Esophagus (tissue), 2 donors: ENCODE measurements around the gene EIF3C. TPM values are rescaled to one million over a fixed set of nuclear protein-coding genes. Genes with fewer than 3 reads are reported as not detected.
"Not testable (repeated sequence)": the region's sequence is repeated elsewhere in the genome, so short reads cannot be mapped to it uniquely, and the experiment has no call there.

ENCODE experiments used
- H3K27ac ChIP-seq, 2 donors: one replicate each; pipeline ENCODE4 v1.5.1; 2013; ENCODE audit warnings: low read depth in 2 of 2, mild to moderate bottlenecking in 2 of 2, inconsistent platforms in 1 of 2, low read length in 1 of 2, moderate library complexity in 1 of 2
- H3K27me3 ChIP-seq, 2 donors: one replicate each; pipeline ENCODE4 v1.6.1; 2013; ENCODE audit warnings: low read length in 2 of 2, control low read depth in 1 of 2, mild to moderate bottlenecking in 1 of 2; ENCODE audit not compliant: insufficient read depth in 2 of 2, control insufficient read depth in 1 of 2
- H3K36me3 ChIP-seq, 2 donors: one replicate each; pipeline ENCODE4 v1.6.1; 2013; ENCODE audit warnings: low read length in 1 of 2; ENCODE audit not compliant: control insufficient read depth in 2 of 2, insufficient read depth in 2 of 2
- H3K4me1 ChIP-seq, 2 donors: one replicate each; pipeline ENCODE4 v1.6.1; 2013; ENCODE audit warnings: low read length in 1 of 2; ENCODE audit not compliant: control insufficient read depth in 2 of 2, insufficient read depth in 2 of 2
- H3K4me3 ChIP-seq, 2 donors: one replicate each; pipeline ENCODE4 v1.5.1; 2013; ENCODE audit warnings: low read length in 2 of 2, mild to moderate bottlenecking in 2 of 2, low read depth in 1 of 2, moderate library complexity in 1 of 2
- H3K9me3 ChIP-seq, 2 donors: one replicate each; pipeline ENCODE4 v1.6.1; 2013; ENCODE audit warnings: mild to moderate bottlenecking in 2 of 2, low read depth in 1 of 2, low read length in 1 of 2, moderate library complexity in 1 of 2; ENCODE audit not compliant: control insufficient read depth in 2 of 2, insufficient read depth in 1 of 2
- WGBS, 2 donors: extraction: QIAGEN DNeasy Blood & Tissue Kit; methylation state at CpG; one replicate each; pipeline ENCODE4 v1.1.7; 2013; 5-methylcytosine and 5-hydroxymethylcytosine counted together
- polyA plus RNA-seq, 2 donors: library from polyadenylated mRNA; stranded (reverse); fragments of 200-250 nt; gene quantifications; one replicate each; pipeline ENCODE4 v1.2.3, GENCODE V29; 2013
- donor health status: healthy with polysubstance abuse.
- donor health status: Bipolar disorder and iron deficiency.

The EIF3C gene, protein sequence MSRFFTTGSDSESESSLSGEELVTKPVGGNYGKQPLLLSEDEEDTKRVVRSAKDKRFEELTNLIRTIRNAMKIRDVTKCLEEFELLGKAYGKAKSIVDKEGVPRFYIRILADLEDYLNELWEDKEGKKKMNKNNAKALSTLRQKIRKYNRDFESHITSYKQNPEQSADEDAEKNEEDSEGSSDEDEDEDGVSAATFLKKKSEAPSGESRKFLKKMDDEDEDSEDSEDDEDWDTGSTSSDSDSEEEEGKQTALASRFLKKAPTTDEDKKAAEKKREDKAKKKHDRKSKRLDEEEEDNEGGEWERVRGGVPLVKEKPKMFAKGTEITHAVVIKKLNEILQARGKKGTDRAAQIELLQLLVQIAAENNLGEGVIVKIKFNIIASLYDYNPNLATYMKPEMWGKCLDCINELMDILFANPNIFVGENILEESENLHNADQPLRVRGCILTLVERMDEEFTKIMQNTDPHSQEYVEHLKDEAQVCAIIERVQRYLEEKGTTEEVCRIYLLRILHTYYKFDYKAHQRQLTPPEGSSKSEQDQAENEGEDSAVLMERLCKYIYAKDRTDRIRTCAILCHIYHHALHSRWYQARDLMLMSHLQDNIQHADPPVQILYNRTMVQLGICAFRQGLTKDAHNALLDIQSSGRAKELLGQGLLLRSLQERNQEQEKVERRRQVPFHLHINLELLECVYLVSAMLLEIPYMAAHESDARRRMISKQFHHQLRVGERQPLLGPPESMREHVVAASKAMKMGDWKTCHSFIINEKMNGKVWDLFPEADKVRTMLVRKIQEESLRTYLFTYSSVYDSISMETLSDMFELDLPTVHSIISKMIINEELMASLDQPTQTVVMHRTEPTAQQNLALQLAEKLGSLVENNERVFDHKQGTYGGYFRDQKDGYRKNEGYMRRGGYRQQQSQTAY
- polyA plus RNA-seq, result 100 to 1,000 TPM; 303 to 630 TPM

DNA sequence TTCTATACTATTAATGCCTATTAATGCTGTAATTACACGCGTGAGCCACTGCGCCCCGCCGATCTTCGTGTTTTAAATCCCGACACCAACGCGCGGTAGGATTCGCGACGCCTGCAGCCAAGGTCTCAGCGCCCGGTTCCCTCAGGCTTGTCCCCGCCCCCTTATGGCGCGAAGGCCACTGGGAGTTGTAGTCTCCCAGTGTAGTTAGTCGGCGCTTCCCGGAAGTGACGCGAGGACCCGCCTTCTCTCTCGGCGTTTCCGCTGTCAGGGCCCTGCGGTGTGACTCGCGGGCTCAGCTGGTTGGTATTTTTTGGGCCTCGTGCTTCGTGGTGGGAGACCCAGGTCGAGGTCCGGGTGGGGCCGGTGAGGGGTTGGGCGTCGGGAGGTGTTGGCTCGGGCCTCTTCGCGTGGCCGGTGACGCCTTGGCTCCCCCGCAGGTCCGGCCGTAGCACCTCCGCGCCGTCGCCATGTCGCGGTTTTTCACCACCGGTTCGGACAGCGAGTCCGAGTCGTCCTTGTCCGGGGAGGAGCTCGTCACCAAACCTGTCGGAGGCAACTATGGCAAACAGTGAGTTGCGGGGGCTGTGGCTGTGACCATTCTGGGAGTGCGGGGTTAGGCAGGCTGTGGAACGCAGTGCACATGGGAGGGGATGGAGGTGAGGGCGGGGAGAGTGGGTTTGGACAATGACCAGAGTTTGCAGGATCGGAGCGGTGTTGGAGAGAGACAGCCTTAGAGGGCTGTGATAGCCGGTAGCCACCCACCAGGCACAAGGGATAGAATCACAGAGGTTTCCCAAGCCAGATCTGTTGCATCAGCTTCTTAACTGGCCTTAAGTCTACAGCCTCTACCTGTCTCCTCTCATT, at the start of gene EIF3C:
Gene EIF3C, plus strand, starts transcription at position 245 of the 864 bp plus-strand sequence. Its CDS starts 223 bp downstream, at position 468.
- not testable (repeated sequence) for H3K27ac ChIP-seq, H3K4me3 ChIP-seq, H3K27me3 ChIP-seq, H3K9me3 ChIP-seq, H3K4me1 ChIP-seq, H3K36me3 ChIP-seq
- WGBS, 2 donors, result no CpG with 5 or more reads among the region's 66 CpGs

DNA sequence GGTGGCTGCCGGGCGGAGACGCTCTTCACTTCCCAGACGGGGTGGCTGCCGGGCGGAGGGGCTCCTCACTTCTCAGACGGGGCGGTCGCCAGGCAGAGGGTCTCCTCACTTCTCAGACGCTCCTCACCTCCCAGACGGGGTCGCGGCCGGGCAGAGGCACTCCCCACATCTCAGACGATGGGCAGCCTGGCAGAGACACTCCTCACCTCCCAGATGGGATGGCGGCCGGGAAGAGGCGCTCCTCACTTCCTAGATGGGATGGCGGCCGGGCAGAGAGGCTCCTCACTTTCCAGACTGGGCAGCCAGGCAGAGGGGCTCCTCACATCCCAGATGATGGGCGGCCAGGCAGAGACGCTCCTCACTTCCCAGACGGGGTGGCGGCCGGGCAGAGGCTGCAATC, 45.0 kb upstream of the EIF3C start:
- H3K4me1 ChIP-seq, H3K36me3 ChIP-seq, H3K4me3 ChIP-seq, H3K9me3 ChIP-seq, H3K27ac ChIP-seq, H3K27me3 ChIP-seq: not testable (repeated sequence)
- WGBS, 2 donors, result 91% methylated on average over 9 to 17 of the region's 25 CpGs

DNA sequence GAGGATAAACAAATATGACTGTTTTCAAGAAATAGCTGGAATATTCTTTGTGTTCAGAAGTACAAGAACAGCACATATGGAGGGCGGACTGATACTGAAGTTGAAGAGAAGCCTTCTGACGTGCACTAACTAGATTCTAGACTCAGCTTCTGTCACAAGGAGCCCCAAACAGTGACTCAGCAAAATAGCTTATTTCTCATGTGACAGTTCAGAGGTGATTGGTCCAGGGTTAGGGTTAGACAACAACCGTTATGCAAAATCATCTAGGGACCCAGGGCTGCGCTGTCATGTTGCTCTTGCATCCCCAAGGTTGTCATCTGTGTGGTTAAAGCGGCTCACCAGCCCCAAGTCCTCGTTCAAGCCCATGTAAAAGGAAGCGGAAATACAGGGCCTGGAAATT, 43.8 kb upstream of the EIF3C start:
- H3K9me3 ChIP-seq, H3K27me3 ChIP-seq, H3K27ac ChIP-seq, H3K36me3 ChIP-seq, H3K4me3 ChIP-seq, H3K4me1 ChIP-seq: not testable (repeated sequence)
- WGBS, 2 donors, result no CpG with 5 or more reads among the region's 7 CpGs

DNA sequence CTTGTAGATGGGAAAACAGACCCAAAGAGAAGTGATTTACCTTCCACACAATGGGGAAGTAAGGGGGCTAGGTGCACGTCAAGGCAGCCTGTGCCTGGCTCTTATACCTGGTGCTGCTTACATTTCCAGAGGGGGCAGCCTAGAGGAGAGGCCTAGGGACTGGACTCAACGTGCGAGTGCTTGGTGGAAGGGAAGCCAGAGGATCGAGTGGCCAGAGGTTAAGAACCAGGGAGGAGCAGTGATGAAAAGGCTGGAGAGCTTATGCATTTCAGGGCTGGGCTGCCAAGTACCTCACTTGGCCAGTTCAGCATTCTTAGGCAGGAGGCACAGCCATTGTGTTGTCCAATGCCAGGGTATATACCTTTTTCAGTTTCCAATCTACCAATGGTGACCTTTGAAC, 43.1 kb upstream of the EIF3C start:
- WGBS, 2 donors, result no CpG with 5 or more reads among the region's 4 CpGs
- not testable (repeated sequence) for H3K36me3 ChIP-seq, H3K9me3 ChIP-seq

DNA sequence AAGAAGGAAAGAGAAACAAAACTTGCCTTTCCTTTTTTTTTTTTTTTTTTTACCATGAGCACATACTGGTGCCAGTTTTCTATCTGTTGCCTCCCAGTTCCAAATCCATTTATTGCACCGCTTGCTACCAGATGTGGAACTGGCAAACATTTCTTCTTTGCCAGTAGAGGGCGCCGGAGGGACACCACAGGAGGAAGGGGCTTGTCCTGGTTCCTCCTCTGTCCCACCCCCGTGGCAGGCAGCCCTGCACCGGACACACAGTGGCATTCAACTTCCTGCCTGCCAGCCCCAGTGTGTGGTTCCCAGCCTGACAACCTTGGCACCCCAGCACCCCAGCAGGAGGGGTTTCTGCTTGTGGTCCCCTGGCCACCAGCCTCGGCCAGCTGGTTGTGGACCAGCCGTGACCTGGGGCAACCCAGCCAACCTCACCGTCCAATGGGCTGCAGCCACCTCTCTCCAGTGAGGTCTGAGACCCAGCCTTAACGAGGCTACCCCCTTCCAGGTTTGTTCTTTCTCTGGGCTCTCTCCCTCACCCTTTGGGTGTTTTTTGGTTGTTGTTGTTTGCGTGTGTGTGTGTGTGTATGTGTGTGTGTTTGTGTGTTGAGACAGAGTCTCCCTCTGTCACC, 22.8 kb upstream of the EIF3C start:
- H3K36me3 ChIP-seq, H3K27me3 ChIP-seq, H3K27ac ChIP-seq, H3K9me3 ChIP-seq, H3K4me3 ChIP-seq, H3K4me1 ChIP-seq: not testable (repeated sequence)
- WGBS, 2 donors, result 56 to 93% methylated on average over 1 of the region's 10 CpGs

More for the DNA sequence above, 43.1 kb upstream of the EIF3C start:
- H3K27ac ChIP-seq, H3K27me3 ChIP-seq, H3K4me1 ChIP-seq, H3K4me3 ChIP-seq: not testable (repeated sequence)

DNA sequence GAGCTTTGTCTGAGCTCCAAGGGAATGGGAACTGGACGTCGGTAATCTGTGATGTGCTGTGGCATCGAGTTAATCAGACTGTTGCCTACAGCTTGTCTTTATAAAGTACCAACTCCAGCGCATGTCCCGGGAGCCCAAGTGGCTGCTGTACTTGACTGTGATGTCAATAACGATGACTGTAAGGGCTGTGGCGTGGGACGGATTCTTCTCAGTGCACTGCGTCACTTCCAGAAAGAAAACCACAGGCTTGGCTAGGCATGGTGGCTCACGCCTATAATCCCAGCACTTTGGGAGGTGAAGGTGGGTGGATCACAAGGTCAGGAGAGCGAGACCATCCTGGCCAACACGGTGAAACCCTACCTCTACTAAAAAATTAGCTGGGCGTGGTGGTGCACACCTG, 21.8 kb upstream of the EIF3C start:
- H3K27ac ChIP-seq, H3K9me3 ChIP-seq, H3K4me3 ChIP-seq, H3K27me3 ChIP-seq, H3K4me1 ChIP-seq, H3K36me3 ChIP-seq: not testable (repeated sequence)
- 72 to 80% methylated on average over 3 of the region's 13 CpGs for WGBS, 2 donors

DNA sequence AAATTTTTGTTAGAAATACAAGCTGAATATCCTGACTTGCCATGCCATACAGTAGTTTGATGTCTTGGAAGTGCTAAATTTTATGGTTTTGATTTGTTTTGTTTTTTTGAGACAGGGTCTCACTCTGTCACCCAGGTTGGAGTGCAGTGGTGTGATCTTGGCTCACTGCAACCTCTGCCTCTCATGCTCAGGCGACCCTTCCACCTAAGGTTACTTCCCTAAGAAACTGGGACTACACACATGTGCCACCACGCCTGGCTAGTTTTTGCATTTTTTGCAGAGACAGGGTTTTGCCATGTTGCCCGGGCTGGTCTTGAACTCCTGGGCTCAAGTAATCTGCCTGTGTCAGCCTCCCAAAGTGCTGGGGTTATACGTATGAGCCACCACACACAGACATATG, 19.5 kb upstream of the EIF3C start:
- H3K4me3 ChIP-seq, H3K9me3 ChIP-seq, H3K36me3 ChIP-seq: not testable (repeated sequence)

DNA sequence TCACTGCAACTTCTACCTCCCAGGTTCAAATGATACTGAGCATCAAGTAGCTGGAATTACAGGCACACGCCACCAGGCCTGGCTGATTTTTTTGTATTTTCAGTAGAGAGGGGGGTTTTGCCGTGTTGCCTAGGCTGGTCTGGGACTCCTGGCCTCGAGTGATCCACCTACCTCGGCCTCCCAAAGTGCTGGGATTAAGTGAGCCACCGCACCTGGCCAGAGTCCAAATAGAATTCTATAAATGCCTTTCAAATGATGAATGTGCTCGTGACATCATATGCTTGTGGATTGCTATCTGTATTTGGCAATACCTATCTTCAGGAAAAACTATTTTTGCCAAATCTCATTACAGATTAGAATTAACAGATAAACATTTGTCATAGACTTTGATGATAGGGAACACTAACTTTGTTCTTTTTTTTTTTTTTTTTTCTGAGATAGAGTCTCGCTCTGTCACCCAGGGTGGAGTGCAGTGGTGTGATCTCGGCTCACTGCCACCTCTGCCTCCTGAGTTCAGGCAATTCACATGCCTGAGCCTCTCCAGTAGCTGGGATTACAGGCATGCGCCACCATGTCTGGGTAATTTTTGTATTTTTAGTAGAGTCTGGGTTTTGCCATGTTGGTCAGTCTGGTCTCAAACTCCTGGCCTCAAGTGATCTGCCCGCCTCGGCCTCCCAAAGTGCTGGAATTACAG, 17.9 kb upstream of the EIF3C start:
- H3K9me3 ChIP-seq, H3K36me3 ChIP-seq, H3K4me1 ChIP-seq, H3K27ac ChIP-seq, H3K4me3 ChIP-seq, H3K27me3 ChIP-seq: not testable (repeated sequence)
- WGBS, 2 donors, result no CpG with 5 or more reads among the region's 11 CpGs

More for the DNA sequence above, 19.5 kb upstream of the EIF3C start:
- 88 to 90% methylated on average over 2 to 3 of the region's 4 CpGs for WGBS, 2 donors
- not testable (repeated sequence) for H3K4me1 ChIP-seq, H3K27me3 ChIP-seq, H3K27ac ChIP-seq

DNA sequence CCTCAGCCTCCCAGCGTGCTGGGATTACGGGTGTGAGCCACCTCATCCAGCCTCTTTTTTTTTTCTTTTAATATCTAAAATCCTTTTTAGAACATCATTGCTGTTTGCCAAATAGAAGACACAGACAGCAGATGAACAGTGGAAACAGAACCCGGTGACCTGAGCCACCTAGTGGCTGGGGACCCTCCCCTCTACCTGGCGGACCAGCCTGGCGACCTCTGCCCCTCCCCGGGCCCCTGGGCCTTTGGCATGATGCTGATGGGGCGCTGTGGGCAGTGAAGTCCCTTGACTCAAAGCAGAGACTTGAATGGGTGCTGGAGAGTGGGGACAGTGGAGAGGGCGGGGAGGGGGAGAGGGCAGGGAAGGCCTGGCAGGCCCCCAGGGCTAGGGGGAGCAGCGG, 11.5 kb upstream of the EIF3C start:
- H3K27ac ChIP-seq, H3K27me3 ChIP-seq, H3K9me3 ChIP-seq, H3K36me3 ChIP-seq, H3K4me3 ChIP-seq, H3K4me1 ChIP-seq: not testable (repeated sequence)
- WGBS, 2 donors, result 92 to 100% methylated on average over 1 to 2 of the region's 9 CpGs
